SK-N-SH (cell line): Measurements from ENCODE around the gene TMEM80. TPM values are rescaled to one million over a fixed set of nuclear protein-coding genes. Genes with fewer than 3 reads are reported as not detected.

Experiments used
- CTCF ChIA-PET: fragments of 300-600, 350-600 bp; formaldehyde crosslinking; extraction: SDS; loops from one replicate; lab custom pipeline; 2021; lab: Yijun Ruan, JAX
- POLR2A ChIA-PET: fragments of 350-600 bp; sonication (Branson Sonifier 250); formaldehyde crosslinking; extraction: SDS; loops from one replicate; lab custom pipeline; 2020; ENCODE audit warnings: antibody characterized with exemption, inconsistent platforms; lab: Yijun Ruan, JAX
- DNase-seq: peaks from one replicate; pipeline ENCODE4 v3.0.0; 2012
- H2AFZ ChIP-seq: fragments of 200-600 bp; sonication (generic); 2 replicates; pipeline ENCODE4 v1.8.1; 2016; ENCODE audit warnings: antibody characterized with exemption, mild to moderate bottlenecking, low read depth
- H3F3A ChIP-seq: fragments of 200-600 bp; sonication (generic); replicated peaks from 2 replicates; pipeline ENCODE3; 2016; ENCODE audit warnings: antibody characterized with exemption, mild to moderate bottlenecking; ENCODE audit not compliant: insufficient read depth
- H3K27ac ChIP-seq, 2 experiments: fragments of 200-500 bp in 1 of 2; fragments of 200-600 bp in 1 of 2; sonication (Bioruptor generic) in 1 of 2; sonication (generic), shearing (Covaris generic) in 1 of 2; 2 replicates each; pipeline versions ENCODE4 v1.5.1 to v1.6.1; 2014 to 2016; ENCODE audit warnings: low read depth in 2 of 2, inconsistent platforms in 1 of 2, low read length in 1 of 2, mild to moderate bottlenecking in 1 of 2, mixed read lengths in 1 of 2
- H3K27me3 ChIP-seq: fragments of 200-600 bp; sonication (generic), shearing (Covaris generic); 2 replicates; pipeline ENCODE4 v1.6.1; 2016; ENCODE audit warnings: mixed run types; ENCODE audit not compliant: insufficient read depth
- H3K36me3 ChIP-seq, 2 experiments: fragments of 200-500 bp in 1 of 2; fragments of 200-600 bp in 1 of 2; sonication (Bioruptor generic) in 1 of 2; sonication (generic) in 1 of 2; replicated peaks in 1 of 2; 2 replicates each; pipeline versions ENCODE3 to v1.5.1; 2014 to 2016; ENCODE audit warnings: low read length in 1 of 2, mild to moderate bottlenecking in 1 of 2; ENCODE audit not compliant: insufficient read depth in 2 of 2, control insufficient read depth in 1 of 2
- H3K4me1 ChIP-seq, 2 experiments: fragments of 200-500 bp in 1 of 2; fragments of 200-600 bp in 1 of 2; sonication (Bioruptor generic) in 1 of 2; sonication (generic), shearing (Covaris generic) in 1 of 2; 2 replicates each; pipeline versions ENCODE4 v1.5.1 to v1.6.1; 2014 to 2016; ENCODE audit warnings: low read depth in 1 of 2, low read length in 1 of 2, mixed run types in 1 of 2; ENCODE audit not compliant: insufficient read depth in 2 of 2, control insufficient read depth in 1 of 2
- H3K4me2 ChIP-seq: fragments of 200-600 bp; sonication (generic), shearing (Covaris generic); 2 replicates; pipeline ENCODE4 v1.6.1; 2017; ENCODE audit warnings: mixed run types
- H3K4me3 ChIP-seq, 2 experiments: fragments of 200-500 bp in 1 of 2; fragments of 200-600 bp in 1 of 2; sonication (Bioruptor generic) in 1 of 2; sonication (generic), shearing (Covaris generic) in 1 of 2; 2 replicates each; pipeline versions ENCODE4 v1.5.1 to v1.8.1; 2014 to 2016; ENCODE audit warnings: low read depth in 2 of 2, inconsistent platforms in 1 of 2, low read length in 1 of 2, mild to moderate bottlenecking in 1 of 2, mixed read lengths in 1 of 2, moderate library complexity in 1 of 2
- H3K79me2 ChIP-seq: fragments of 200-600 bp; sonication (generic); 2 replicates; pipeline ENCODE4 v1.8.1; 2017; ENCODE audit warnings: mild to moderate bottlenecking; ENCODE audit not compliant: insufficient read depth
- H3K9ac ChIP-seq: fragments of 200-600 bp; sonication (generic); 2 replicates; pipeline ENCODE4 v1.6.1; 2017; ENCODE audit warnings: mixed run types
- H3K9me2 ChIP-seq: fragments of 200-600 bp; sonication (generic); 2 replicates; pipeline ENCODE4 v1.6.1; 2017; ENCODE audit warnings: mixed run types
- H3K9me3 ChIP-seq: fragments of 200-600 bp; sonication (generic); 2 replicates; pipeline ENCODE4 v1.6.1; 2017; ENCODE audit warnings: mixed run types, mild to moderate bottlenecking, moderate library complexity
- H4K20me1 ChIP-seq: fragments of 200-600 bp; sonication (generic); 2 replicates; pipeline ENCODE4 v1.6.1; 2017; ENCODE audit warnings: mild to moderate bottlenecking, mixed run types; ENCODE audit not compliant: insufficient read depth
- EZH2phosphoT487 ChIP-seq: fragments of 200-600 bp; sonication (generic); IDR thresholded peaks from 2 replicates; pipeline ENCODE4 v1.6.1; 2017; ENCODE audit warnings: low read depth, mixed run types, mild to moderate bottlenecking, antibody characterized with exemption, moderate library complexity, borderline replicate concordance
- FOSL2 ChIP-seq: IDR thresholded peaks from 2 replicates; pipeline ENCODE4 v1.4.0; 2012; ENCODE audit warnings: low read depth, mild to moderate bottlenecking, moderate library complexity, borderline replicate concordance
- FOXJ3 ChIP-seq: sonication (generic); formaldehyde crosslinking; IDR thresholded peaks from 2 replicates; pipeline ENCODE4 v1.5.1; 2020; ENCODE audit warnings: mild to moderate bottlenecking, missing genetic modification reagents
- GATA2 ChIP-seq: sonication (generic); formaldehyde crosslinking; IDR thresholded peaks from 2 replicates; pipeline ENCODE4 v1.5.0; 2020; ENCODE audit warnings: mild to moderate bottlenecking, missing genetic modification reagents
- MXI1 ChIP-seq: IDR thresholded peaks from 2 replicates; pipeline ENCODE4 v1.6.1; 2012; ENCODE audit warnings: mild to moderate bottlenecking, low read depth, low read length, improper control_type of control experiment
- POLR2AphosphoS5 ChIP-seq: IDR thresholded peaks from 2 replicates; pipeline ENCODE4 v1.6.1; 2012; ENCODE audit warnings: low read depth, low read length
- RFX5 ChIP-seq: IDR thresholded peaks from 2 replicates; pipeline ENCODE4 v1.6.1; 2012; ENCODE audit warnings: mild to moderate bottlenecking, improper control_type of control experiment, low read length
- USF1 ChIP-seq: IDR thresholded peaks from 2 replicates; pipeline ENCODE4 v1.4.0; 2012; ENCODE audit warnings: low read depth, borderline replicate concordance
- WGBS: methylation state at CpG from one replicate; pipeline ENCODE4 v1.1.6; 2017; ENCODE audit warnings: low lambda C conversion rate; 5-methylcytosine and 5-hydroxymethylcytosine counted together
- polyA plus RNA-seq, 3 experiments: library from polyadenylated mRNA; depleted of rRNA; stranded (reverse); fragments of >200 nt; gene quantifications; 2 replicates each; pipeline ENCODE4 v1.2.3, GENCODE V29; 2012
- TF ChIP-seq, protein P1 (sequence below): IDR thresholded peaks from 2 replicates; pipeline ENCODE4; 2012
- TF ChIP-seq, protein P2 (sequence below): IDR thresholded peaks from 2 replicates; pipeline ENCODE4 v1.4.0; 2012; ENCODE audit warnings: low read depth, borderline replicate concordance
- TF ChIP-seq, protein P3 (sequence below): IDR thresholded peaks from 2 replicates; pipeline ENCODE4 v1.4.0; 2012; ENCODE audit warnings: low read depth
- TF ChIP-seq, protein P4 (sequence below): IDR thresholded peaks from 2 replicates; pipeline ENCODE4 v1.6.1; 2012; ENCODE audit warnings: mild to moderate bottlenecking, low read depth, low read length, moderate library complexity

The TMEM80 gene
- polyA plus RNA-seq, 1 of the 3 experiments (the other 2 are of a cell fraction) = 40.4 TPM

- TF ChIP-seq FOSL2 = no peak
- TF ChIP-seq EZH2phosphoT487 = no peak
- TF ChIP-seq, protein P1, sequence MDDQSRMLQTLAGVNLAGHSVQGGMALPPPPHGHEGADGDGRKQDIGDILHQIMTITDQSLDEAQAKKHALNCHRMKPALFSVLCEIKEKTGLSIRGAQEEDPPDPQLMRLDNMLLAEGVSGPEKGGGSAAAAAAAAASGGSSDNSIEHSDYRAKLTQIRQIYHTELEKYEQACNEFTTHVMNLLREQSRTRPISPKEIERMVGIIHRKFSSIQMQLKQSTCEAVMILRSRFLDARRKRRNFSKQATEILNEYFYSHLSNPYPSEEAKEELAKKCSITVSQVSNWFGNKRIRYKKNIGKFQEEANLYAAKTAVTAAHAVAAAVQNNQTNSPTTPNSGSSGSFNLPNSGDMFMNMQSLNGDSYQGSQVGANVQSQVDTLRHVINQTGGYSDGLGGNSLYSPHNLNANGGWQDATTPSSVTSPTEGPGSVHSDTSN = no peak
These were observed 6.3 kb downstream of the TMEM80 start (continued) for GRCh38 chr11:701741-702461.

DNA sequence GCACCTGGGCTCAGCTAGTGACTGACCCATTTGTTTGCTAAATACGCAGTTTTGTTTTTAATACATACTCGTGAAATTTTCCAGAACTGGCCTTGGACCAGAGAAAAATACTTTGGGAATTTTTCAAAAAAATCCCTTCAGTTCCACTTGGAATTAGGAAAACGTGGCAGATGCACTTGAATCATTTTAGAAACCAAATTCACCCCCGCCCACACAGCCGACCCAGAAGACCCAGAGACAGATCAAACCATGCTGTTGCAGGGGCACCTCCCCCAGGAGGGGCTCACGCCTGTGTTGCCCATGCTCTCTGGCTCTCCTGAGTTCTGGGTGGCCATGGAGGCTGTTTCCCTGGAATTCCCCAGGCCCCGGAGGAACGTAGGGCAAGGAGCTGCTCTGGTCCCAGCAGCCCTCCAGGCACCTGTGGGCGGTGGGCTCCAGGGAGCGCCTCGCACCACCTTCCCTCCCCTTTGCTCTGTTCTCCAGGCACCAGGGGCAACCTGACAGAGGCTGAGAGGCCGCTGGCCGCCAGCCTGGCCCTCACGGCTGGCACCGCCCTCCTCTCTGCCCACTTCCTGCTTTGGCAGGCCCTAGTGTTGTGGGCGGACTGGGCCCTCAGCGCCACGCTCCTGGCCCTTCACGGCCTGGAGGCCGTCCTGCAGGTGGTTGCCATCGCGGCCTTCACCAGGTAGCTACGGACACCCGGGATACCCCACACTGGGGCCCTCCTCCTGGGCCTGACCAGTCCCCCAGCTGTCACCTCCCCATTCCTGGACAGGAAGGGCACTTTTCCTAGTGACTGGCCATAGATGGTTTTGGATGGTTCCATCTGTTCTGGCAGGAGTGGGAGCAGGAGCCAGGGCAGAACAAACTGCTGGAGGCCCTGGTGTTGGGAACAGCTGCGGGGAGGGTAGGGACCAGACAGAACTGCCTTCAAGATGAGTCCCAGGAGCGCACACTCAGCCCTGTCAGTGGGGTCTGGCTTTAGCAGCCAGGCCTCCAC lies 7.1 kb downstream of the TMEM80 start:
- 85% methylated on average over 24 of the region's 26 CpGs for WGBS

More for the DNA sequence above, 7.1 kb downstream of the TMEM80 start:
- no peak for DNase-seq
- no peaks in the 10 kb centered on the region for H3K9me2 ChIP-seq
- no peak overlapping the region for H3K4me3 ChIP-seq
- peaks cover 0 to 3% of the 10 kb centered on the region in 2 experiments for H3K36me3 ChIP-seq
- no peak overlapping the region for H3K9ac ChIP-seq
- H3K4me1 ChIP-seq = peaks cover 0 to 2% of the 10 kb centered on the region in 2 experiments; a peak in 1 of 4 replicates
- H3K27me3 ChIP-seq = no peaks in the 10 kb centered on the region
- no peak overlapping the region for H2AFZ ChIP-seq
- no peaks in the 10 kb centered on the region for H3F3A ChIP-seq
- H3K4me2 ChIP-seq = no peak overlapping the region
- no peaks in the 10 kb centered on the region for H3K9me3 ChIP-seq
- H3K79me2 ChIP-seq = peaks cover 6% of the 10 kb centered on the region; the same call in 1 of the 2 replicates
- TF ChIP-seq POLR2AphosphoS5 (no peak), RFX5 (no peak), MXI1 (no peak), FOSL2 (no peak), USF1 (no peak), FOXJ3 (CRISPR knock-in tag) (no peak), GATA2 (CRISPR knock-in tag) (no peak)
- TF ChIP-seq, protein P2, sequence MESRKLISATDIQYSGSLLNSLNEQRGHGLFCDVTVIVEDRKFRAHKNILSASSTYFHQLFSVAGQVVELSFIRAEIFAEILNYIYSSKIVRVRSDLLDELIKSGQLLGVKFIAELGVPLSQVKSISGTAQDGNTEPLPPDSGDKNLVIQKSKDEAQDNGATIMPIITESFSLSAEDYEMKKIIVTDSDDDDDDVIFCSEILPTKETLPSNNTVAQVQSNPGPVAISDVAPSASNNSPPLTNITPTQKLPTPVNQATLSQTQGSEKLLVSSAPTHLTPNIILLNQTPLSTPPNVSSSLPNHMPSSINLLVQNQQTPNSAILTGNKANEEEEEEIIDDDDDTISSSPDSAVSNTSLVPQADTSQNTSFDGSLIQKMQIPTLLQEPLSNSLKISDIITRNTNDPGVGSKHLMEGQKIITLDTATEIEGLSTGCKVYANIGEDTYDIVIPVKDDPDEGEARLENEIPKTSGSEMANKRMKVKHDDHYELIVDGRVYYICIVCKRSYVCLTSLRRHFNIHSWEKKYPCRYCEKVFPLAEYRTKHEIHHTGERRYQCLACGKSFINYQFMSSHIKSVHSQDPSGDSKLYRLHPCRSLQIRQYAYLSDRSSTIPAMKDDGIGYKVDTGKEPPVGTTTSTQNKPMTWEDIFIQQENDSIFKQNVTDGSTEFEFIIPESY = no peak
- TF ChIP-seq, protein P3, sequence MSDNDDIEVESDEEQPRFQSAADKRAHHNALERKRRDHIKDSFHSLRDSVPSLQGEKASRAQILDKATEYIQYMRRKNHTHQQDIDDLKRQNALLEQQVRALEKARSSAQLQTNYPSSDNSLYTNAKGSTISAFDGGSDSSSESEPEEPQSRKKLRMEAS = no peak
- TF ChIP-seq, protein P4, sequence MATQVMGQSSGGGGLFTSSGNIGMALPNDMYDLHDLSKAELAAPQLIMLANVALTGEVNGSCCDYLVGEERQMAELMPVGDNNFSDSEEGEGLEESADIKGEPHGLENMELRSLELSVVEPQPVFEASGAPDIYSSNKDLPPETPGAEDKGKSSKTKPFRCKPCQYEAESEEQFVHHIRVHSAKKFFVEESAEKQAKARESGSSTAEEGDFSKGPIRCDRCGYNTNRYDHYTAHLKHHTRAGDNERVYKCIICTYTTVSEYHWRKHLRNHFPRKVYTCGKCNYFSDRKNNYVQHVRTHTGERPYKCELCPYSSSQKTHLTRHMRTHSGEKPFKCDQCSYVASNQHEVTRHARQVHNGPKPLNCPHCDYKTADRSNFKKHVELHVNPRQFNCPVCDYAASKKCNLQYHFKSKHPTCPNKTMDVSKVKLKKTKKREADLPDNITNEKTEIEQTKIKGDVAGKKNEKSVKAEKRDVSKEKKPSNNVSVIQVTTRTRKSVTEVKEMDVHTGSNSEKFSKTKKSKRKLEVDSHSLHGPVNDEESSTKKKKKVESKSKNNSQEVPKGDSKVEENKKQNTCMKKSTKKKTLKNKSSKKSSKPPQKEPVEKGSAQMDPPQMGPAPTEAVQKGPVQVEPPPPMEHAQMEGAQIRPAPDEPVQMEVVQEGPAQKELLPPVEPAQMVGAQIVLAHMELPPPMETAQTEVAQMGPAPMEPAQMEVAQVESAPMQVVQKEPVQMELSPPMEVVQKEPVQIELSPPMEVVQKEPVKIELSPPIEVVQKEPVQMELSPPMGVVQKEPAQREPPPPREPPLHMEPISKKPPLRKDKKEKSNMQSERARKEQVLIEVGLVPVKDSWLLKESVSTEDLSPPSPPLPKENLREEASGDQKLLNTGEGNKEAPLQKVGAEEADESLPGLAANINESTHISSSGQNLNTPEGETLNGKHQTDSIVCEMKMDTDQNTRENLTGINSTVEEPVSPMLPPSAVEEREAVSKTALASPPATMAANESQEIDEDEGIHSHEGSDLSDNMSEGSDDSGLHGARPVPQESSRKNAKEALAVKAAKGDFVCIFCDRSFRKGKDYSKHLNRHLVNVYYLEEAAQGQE = no peak
- CTCF ChIA-PET = interaction anchor here (1.5 to 3.9 kb wide), 3 partner anchors 20 to 25 kb away, joined by 3 to 22 read pairs (median 7); no protein-coding TSS in a partner anchor
- peaks cover under 1% of the 10 kb centered on the region; the same call in 1 of the 2 replicates for H4K20me1 ChIP-seq
- POLR2A ChIA-PET = no interaction called here
- H3K27ac ChIP-seq = no peak overlapping the region; a peak in 1 of 4 replicates
